Vagina (tissue), 2 donors: ENCODE measurements around the gene PCNP. TPM values are rescaled to one million over a fixed set of nuclear protein-coding genes. Genes with fewer than 3 reads are reported as not detected.
"Not testable (repeated sequence)": the region's sequence is repeated elsewhere in the genome, so short reads cannot be mapped to it uniquely, and the experiment has no call there.

Experiments used
- DNase-seq, 2 donors: peaks; one replicate each; pipeline ENCODE4 v3.0.0-alpha.2; 2017; ENCODE audit errors: extremely low spot score in 2 of 2
- H3K27ac ChIP-seq: fragments of 200-600 bp; sonication (generic); one replicate; pipeline ENCODE4 v1.5.1; 2019
- H3K27me3 ChIP-seq: fragments of 200-600 bp; sonication (generic); one replicate; pipeline ENCODE4 v1.5.1; 2019
- H3K36me3 ChIP-seq, 2 donors: fragments of 200-600 bp; sonication (generic); one replicate each; pipeline ENCODE4 v1.5.1; 2017 to 2019
- H3K4me1 ChIP-seq: fragments of 200-600 bp; sonication (generic); one replicate; pipeline ENCODE4 v1.5.1; 2019
- H3K4me3 ChIP-seq, 2 donors: fragments of 200-600 bp; sonication (generic); 1 replicate in 1 of 2; 2 replicates in 1 of 2; pipeline ENCODE4 v1.5.1; 2016 to 2019
- H3K9me3 ChIP-seq: fragments of 200-600 bp; sonication (generic); one replicate; pipeline ENCODE4 v1.5.1; 2019
- CTCF ChIP-seq, 3 experiments: fragments of 450-650 bp in 2 of 3; fragments of 200-600 bp in 1 of 3; sonication (generic) in 1 of 3; IDR thresholded peaks; one replicate each; pipeline ENCODE4 v1.5.1; 2017 to 2019; ENCODE audit warnings: antibody characterized with exemption in 3 of 3, mild to moderate bottlenecking in 2 of 3, moderate library complexity in 2 of 3
- POLR2A ChIP-seq, 2 donors: fragments of 450-650 bp; IDR thresholded peaks; one replicate each; pipeline ENCODE4 v1.6.1; 2017; ENCODE audit warnings: antibody characterized with exemption in 2 of 2, mild to moderate bottlenecking in 2 of 2, moderate library complexity in 2 of 2
- POLR2AphosphoS5 ChIP-seq, 2 donors: sonication (generic); formaldehyde crosslinking; IDR thresholded peaks; one replicate each; pipeline ENCODE4 v1.9.0; 2017; ENCODE audit warnings: antibody characterized with exemption in 2 of 2, mild to moderate bottlenecking in 2 of 2, low read depth in 1 of 2; ENCODE audit not compliant: insufficient read depth in 1 of 2
- intact Hi-C: fragments of 100-400 bp; cut with DNase I; formaldehyde crosslinking; loops from one replicate; pipeline ENCODE4 v1.15.1; 2023
- total RNA-seq: library from RNA; depleted of rRNA; stranded (reverse); fragments of >200 nt; gene quantifications from one replicate; pipeline ENCODE4 v1.2.3, GENCODE V29; 2016

Gene PCNP
- total RNA-seq, 1 donor from 2014 or later = 96.3 TPM

- Histone ChIP-seq H3K4me1 (no peaks in the 10 kb centered on the region), H3K4me3 (no peak overlapping the region), H3K36me3 (no peaks in the 10 kb centered on the region), H3K27me3 (no peaks in the 10 kb centered on the region), H3K27ac (no peak overlapping the region), H3K9me3 (no peaks in the 10 kb centered on the region)
- no peak for DNase-seq
- no peak for TF ChIP-seq POLR2AphosphoS5 (IDR thresholded peaks at IDR 0.05; ENCODE audit: insufficient read depth in 1 of 2, low read depth in 1 of 2)
- no peak for TF ChIP-seq POLR2A (IDR thresholded peaks at IDR 0.05)
- TF ChIP-seq CTCF (IDR thresholded peaks at IDR 0.05) = no peak
- intact Hi-C loops = no loop called here
Measured at GRCh38 chr3:101625879-101626278, 51.9 kb downstream of the PCNP start.

- intact Hi-C loops = no loop called here
- Histone ChIP-seq H3K4me3 (no peak overlapping the region), H3K27me3 (no peaks in the 10 kb centered on the region), H3K27ac (no peak overlapping the region), H3K9me3 (no peaks in the 10 kb centered on the region), H3K36me3 (no peaks in the 10 kb centered on the region), H3K4me1 (no peaks in the 10 kb centered on the region)
- TF ChIP-seq CTCF (IDR thresholded peaks at IDR 0.05) = no peak
- TF ChIP-seq POLR2AphosphoS5 (IDR thresholded peaks at IDR 0.05; ENCODE audit: insufficient read depth in 1 of 2, low read depth in 1 of 2) = no peak
- no peak for TF ChIP-seq POLR2A (IDR thresholded peaks at IDR 0.05)
- DNase-seq = no peak
Measured at GRCh38 chr3:101629219-101629618, 55.2 kb downstream of the PCNP start.

- H3K4me1 ChIP-seq = no peaks in the 10 kb centered on the region
- no peak for DNase-seq
- no peaks in the 10 kb centered on the region for H3K27me3 ChIP-seq
- H3K4me3 ChIP-seq = no peak overlapping the region
- intact Hi-C loops = no loop called here
- TF ChIP-seq POLR2AphosphoS5 (IDR thresholded peaks at IDR 0.05; ENCODE audit: insufficient read depth in 1 of 2, low read depth in 1 of 2) (no peak), POLR2A (IDR thresholded peaks at IDR 0.05) (no peak), CTCF (IDR thresholded peaks at IDR 0.05) (no peak)
- H3K36me3 ChIP-seq = no peaks in the 10 kb centered on the region
- H3K27ac ChIP-seq = no peak overlapping the region
- H3K9me3 ChIP-seq = no peaks in the 10 kb centered on the region
Measured at GRCh38 chr3:101631098-101631796, 57.3 kb downstream of the PCNP start.

- H3K9me3 ChIP-seq, H3K4me3 ChIP-seq, H3K27me3 ChIP-seq, intact Hi-C loops, H3K4me1 ChIP-seq, H3K27ac ChIP-seq, DNase-seq, H3K36me3 ChIP-seq: not testable (repeated sequence)
Measured at GRCh38 chr3:101631959-101632358, 58.0 kb downstream of the PCNP start.

- no peaks in the 10 kb centered on the region for H3K27me3 ChIP-seq
- no peak overlapping the region for H3K4me3 ChIP-seq
- no peak overlapping the region for H3K27ac ChIP-seq
- H3K36me3 ChIP-seq = no peaks in the 10 kb centered on the region
- no peaks in the 10 kb centered on the region for H3K4me1 ChIP-seq
- intact Hi-C loops = no loop called here
- no peaks in the 10 kb centered on the region for H3K9me3 ChIP-seq
- no peak for DNase-seq
- no peak for TF ChIP-seq POLR2AphosphoS5 (IDR thresholded peaks at IDR 0.05; ENCODE audit: insufficient read depth in 1 of 2, low read depth in 1 of 2)
- TF ChIP-seq CTCF (IDR thresholded peaks at IDR 0.05) = no peak
- no peak for TF ChIP-seq POLR2A (IDR thresholded peaks at IDR 0.05)
Measured at GRCh38 chr3:101632586-101632985, 58.6 kb downstream of the PCNP start.
